Neural cell (in vitro differentiated cells): ENCODE data around the gene RAB2B. TPM values are rescaled to one million over a fixed set of nuclear protein-coding genes. Genes with fewer than 3 reads are reported as not detected.

Source experiments
- H2AFZ ChIP-seq: fragments of 200-600, 300-800 bp; sonication (generic), shearing (Covaris generic); 2 replicates; pipeline ENCODE4 v1.6.0; 2014; ENCODE audit warnings: low read depth, mild to moderate bottlenecking, antibody characterized with exemption, low read length, moderate library complexity
- H3F3A ChIP-seq: fragments of 200-600 bp; shearing (Covaris generic); 2 replicates; pipeline ENCODE4 v1.6.1; 2016; ENCODE audit warnings: mild to moderate bottlenecking, moderate library complexity, mixed read lengths, antibody characterized with exemption, low read length; ENCODE audit not compliant: insufficient read depth, poor library complexity, severe bottlenecking
- H3K27ac ChIP-seq: fragments of 200-600, 300-800 bp; sonication (generic), shearing (Covaris generic); 2 replicates; pipeline ENCODE4 v1.5.1; 2014; ENCODE audit warnings: mild to moderate bottlenecking, low read length, moderate library complexity
- H3K27me3 ChIP-seq: fragments of 300-800, 200-600 bp; sonication (generic), shearing (Covaris generic); 2 replicates; pipeline ENCODE4 v1.6.0; 2014; ENCODE audit warnings: mild to moderate bottlenecking, low read depth, low read length, moderate library complexity; ENCODE audit not compliant: insufficient read depth
- H3K36me3 ChIP-seq: fragments of 300-800, 200-600 bp; sonication (generic), shearing (Covaris generic); 2 replicates; pipeline ENCODE4 v1.5.1; 2014; ENCODE audit warnings: mild to moderate bottlenecking, antibody characterized with exemption, low read length, moderate library complexity; ENCODE audit not compliant: insufficient read depth
- H3K4me2 ChIP-seq: fragments of 300-800, 200-600 bp; sonication (generic), shearing (Covaris generic); 2 replicates; pipeline ENCODE4 v1.6.0; 2014; ENCODE audit warnings: mild to moderate bottlenecking, low read length
- H3K4me3 ChIP-seq: fragments of 300-800, 200-600 bp; sonication (generic), shearing (Covaris generic); 2 replicates; pipeline ENCODE4 v1.5.1; 2014; ENCODE audit warnings: mild to moderate bottlenecking, low read length, moderate library complexity
- H3K79me2 ChIP-seq: fragments of 200-600 bp; shearing (Covaris generic); replicated peaks from 2 replicates; pipeline ENCODE4 v1.6.0; 2014; ENCODE audit warnings: mild to moderate bottlenecking, low read length, moderate library complexity; ENCODE audit not compliant: insufficient read depth
- H3K9ac ChIP-seq: fragments of 300-800, 200-600 bp; sonication (generic), shearing (Covaris generic); 2 replicates; pipeline ENCODE4 v1.6.1; 2016; ENCODE audit warnings: mild to moderate bottlenecking, low read length, mixed read lengths
- H3K9me2 ChIP-seq: fragments of 200-600 bp; shearing (Covaris generic); 2 replicates; pipeline ENCODE4 v1.6.1; 2016; ENCODE audit warnings: mild to moderate bottlenecking, low read length, mixed read lengths; ENCODE audit not compliant: insufficient read depth
- H3K9me3 ChIP-seq: fragments of 200-600, 300-800 bp; sonication (generic), shearing (Covaris generic); 2 replicates; pipeline ENCODE4 v1.6.1; 2016; ENCODE audit warnings: mild to moderate bottlenecking, mixed run types, low read length, moderate library complexity, mixed read lengths
- H4K20me1 ChIP-seq: fragments of 200-600 bp; shearing (Covaris generic); 2 replicates; pipeline ENCODE4 v1.6.1; 2016; ENCODE audit warnings: mild to moderate bottlenecking, mixed run types; ENCODE audit not compliant: insufficient read depth
- CTCF ChIP-seq: fragments of 450-650 bp; IDR thresholded peaks from 2 replicates; pipeline ENCODE4 v1.5.1; 2014; ENCODE audit warnings: antibody characterized with exemption, mild to moderate bottlenecking, moderate library complexity; ENCODE audit not compliant: poor library complexity, severe bottlenecking
- EP300 ChIP-seq: fragments of 450-650 bp; conservative IDR thresholded peaks from 2 replicates; pipeline ENCODE4 v1.6.1; 2014; ENCODE audit warnings: antibody characterized with exemption, mild to moderate bottlenecking, moderate library complexity; ENCODE audit not compliant: poor library complexity, severe bottlenecking
- EZH2 ChIP-seq: fragments of 200-600, 300-800 bp; shearing (Covaris generic), sonication (generic); IDR thresholded peaks from 2 replicates; pipeline ENCODE4 v1.6.1; 2014; ENCODE audit warnings: antibody characterized with exemption, low read length, borderline replicate concordance, mild to moderate bottlenecking; ENCODE audit not compliant: insufficient read depth, poor library complexity, severe bottlenecking
- MXI1 ChIP-seq: fragments of 450-650 bp; conservative IDR thresholded peaks from 2 replicates; pipeline ENCODE4 v1.6.1; 2014; ENCODE audit warnings: antibody characterized with exemption, mild to moderate bottlenecking; ENCODE audit not compliant: poor library complexity, severe bottlenecking
- POLR2AphosphoS5 ChIP-seq: IDR thresholded peaks from 2 replicates; pipeline ENCODE4 v1.6.1; 2012
- RAD21 ChIP-seq: fragments of 450-650 bp; conservative IDR thresholded peaks from 2 replicates; pipeline ENCODE4 v1.6.1; 2014; ENCODE audit warnings: antibody characterized with exemption, mild to moderate bottlenecking, moderate library complexity
- SMC3 ChIP-seq: fragments of 450-650 bp; conservative IDR thresholded peaks from 2 replicates; pipeline ENCODE4 v1.6.1; 2014; ENCODE audit warnings: antibody characterized with exemption, mild to moderate bottlenecking, moderate library complexity; ENCODE audit not compliant: poor library complexity
- TAF1 ChIP-seq: IDR thresholded peaks from 2 replicates; pipeline ENCODE4 v1.6.1; 2012; ENCODE audit warnings: low read depth
- polyA plus RNA-seq: library from polyadenylated mRNA; depleted of rRNA; stranded (reverse); fragments of >200 nt; gene quantifications from 2 replicates; pipeline ENCODE4 v1.2.3, GENCODE V29; 2014
- TF ChIP-seq, protein P1 (sequence below): IDR thresholded peaks from 2 replicates; pipeline ENCODE4 v1.6.1; 2012; ENCODE audit warnings: borderline replicate concordance

The RAB2B gene
- polyA plus RNA-seq, 1 donor from 2014 or later = 47.9 TPM

- Histone ChIP-seq H3K4me3 (no peak overlapping the region), H3K9ac (no peak overlapping the region), H2AFZ (no peak overlapping the region), H3K36me3 (peaks cover 17% of the 10 kb centered on the region), H4K20me1 (no peaks in the 10 kb centered on the region), H3K27ac (no peak overlapping the region), H3K79me2 (no peaks in the 10 kb centered on the region), H3K9me2 (no peaks in the 10 kb centered on the region), H3K27me3 (no peaks in the 10 kb centered on the region), H3K4me2 (no peak overlapping the region), H3F3A (no peaks in the 10 kb centered on the region), H3K9me3 (no peaks in the 10 kb centered on the region)
- TF ChIP-seq MXI1 (no peak), POLR2AphosphoS5 (no peak), SMC3 (peak; percentile 90), RAD21 (peak; percentile 78), CTCF (peak; percentile 76), TAF1 (no peak)
- TF ChIP-seq, protein P1, sequence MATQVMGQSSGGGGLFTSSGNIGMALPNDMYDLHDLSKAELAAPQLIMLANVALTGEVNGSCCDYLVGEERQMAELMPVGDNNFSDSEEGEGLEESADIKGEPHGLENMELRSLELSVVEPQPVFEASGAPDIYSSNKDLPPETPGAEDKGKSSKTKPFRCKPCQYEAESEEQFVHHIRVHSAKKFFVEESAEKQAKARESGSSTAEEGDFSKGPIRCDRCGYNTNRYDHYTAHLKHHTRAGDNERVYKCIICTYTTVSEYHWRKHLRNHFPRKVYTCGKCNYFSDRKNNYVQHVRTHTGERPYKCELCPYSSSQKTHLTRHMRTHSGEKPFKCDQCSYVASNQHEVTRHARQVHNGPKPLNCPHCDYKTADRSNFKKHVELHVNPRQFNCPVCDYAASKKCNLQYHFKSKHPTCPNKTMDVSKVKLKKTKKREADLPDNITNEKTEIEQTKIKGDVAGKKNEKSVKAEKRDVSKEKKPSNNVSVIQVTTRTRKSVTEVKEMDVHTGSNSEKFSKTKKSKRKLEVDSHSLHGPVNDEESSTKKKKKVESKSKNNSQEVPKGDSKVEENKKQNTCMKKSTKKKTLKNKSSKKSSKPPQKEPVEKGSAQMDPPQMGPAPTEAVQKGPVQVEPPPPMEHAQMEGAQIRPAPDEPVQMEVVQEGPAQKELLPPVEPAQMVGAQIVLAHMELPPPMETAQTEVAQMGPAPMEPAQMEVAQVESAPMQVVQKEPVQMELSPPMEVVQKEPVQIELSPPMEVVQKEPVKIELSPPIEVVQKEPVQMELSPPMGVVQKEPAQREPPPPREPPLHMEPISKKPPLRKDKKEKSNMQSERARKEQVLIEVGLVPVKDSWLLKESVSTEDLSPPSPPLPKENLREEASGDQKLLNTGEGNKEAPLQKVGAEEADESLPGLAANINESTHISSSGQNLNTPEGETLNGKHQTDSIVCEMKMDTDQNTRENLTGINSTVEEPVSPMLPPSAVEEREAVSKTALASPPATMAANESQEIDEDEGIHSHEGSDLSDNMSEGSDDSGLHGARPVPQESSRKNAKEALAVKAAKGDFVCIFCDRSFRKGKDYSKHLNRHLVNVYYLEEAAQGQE = no peak
These were observed 22.1 kb upstream of the RAB2B start for GRCh38 chr14:21498540-21499526.

- Histone ChIP-seq H3K27me3 (no peaks in the 10 kb centered on the region), H3K9me2 (no peaks in the 10 kb centered on the region), H3K9ac (no peak overlapping the region), H2AFZ (no peak overlapping the region), H3F3A (no peaks in the 10 kb centered on the region), H3K9me3 (no peaks in the 10 kb centered on the region), H3K36me3 (peaks cover 13% of the 10 kb centered on the region), H3K4me3 (no peak overlapping the region), H4K20me1 (no peaks in the 10 kb centered on the region), H3K79me2 (no peaks in the 10 kb centered on the region), H3K27ac (no peak overlapping the region), H3K4me2 (no peak overlapping the region)
- TF ChIP-seq RAD21 (no peak), MXI1 (no peak), EZH2 (no peak), CTCF (no peak), EP300 (no peak)
- TF ChIP-seq, protein P1 = no peak
These were observed 19.7 kb upstream of the RAB2B start for GRCh38 chr14:21496453-21496852.
